A673 (cell line): ENCODE results near the gene LRRC8B. TPM values are rescaled to one million over a fixed set of nuclear protein-coding genes. Genes with fewer than 3 reads are reported as not detected.

Source experiments
- BruUV-seq: library from RNA; stranded (reverse); fragments of 400-500 nt; replicated peaks from 2 replicates; lab custom pipeline; 2021; lab: Mats Ljungman, UMichigan
- CTCF ChIA-PET: fragments of 300-600 bp; sonication (Branson Sonifier 250); formaldehyde crosslinking; loops from one replicate; lab custom pipeline; 2022; ENCODE audit warnings: antibody characterized with exemption; lab: Charles Lee
- POLR2A ChIA-PET: fragments of 300-600 bp; sonication (Branson Sonifier 250); formaldehyde crosslinking; loops from one replicate; lab custom pipeline; 2022; ENCODE audit warnings: antibody characterized with exemption; ENCODE audit not compliant: low non-redundant PET; lab: Charles Lee
- DNase-seq: peaks from one replicate; pipeline ENCODE4 v3.0.0-alpha.2; 2015; ENCODE audit warnings: low spot score
- H3K27ac ChIP-seq: fragments of 200-600 bp; sonication (generic); 2 replicates; pipeline ENCODE4 v1.5.1; 2016; ENCODE audit warnings: mixed run types, low read depth, mild to moderate bottlenecking, mixed read lengths, antibody characterized with exemption, low read length; ENCODE audit not compliant: poor library complexity, severe bottlenecking
- H3K27me3 ChIP-seq: fragments of 200-600 bp; sonication (generic); replicated peaks from 2 replicates; pipeline ENCODE4 v1.6.1; 2017; ENCODE audit warnings: mixed run types, low read depth, mild to moderate bottlenecking, mixed read lengths, antibody characterized with exemption, low read length; ENCODE audit not compliant: insufficient read depth, poor library complexity
- H3K36me3 ChIP-seq: fragments of 200-600 bp; sonication (generic); 2 replicates; pipeline ENCODE4 v1.6.1; 2016; ENCODE audit warnings: mixed run types, mild to moderate bottlenecking, mixed read lengths, antibody characterized with exemption, low read length; ENCODE audit not compliant: insufficient read depth, poor library complexity, severe bottlenecking
- H3K4me1 ChIP-seq: fragments of 200-600 bp; sonication (generic); 2 replicates; pipeline ENCODE4 v1.6.1; 2017; ENCODE audit warnings: mixed run types, mild to moderate bottlenecking, mixed read lengths, antibody characterized with exemption, low read length; ENCODE audit not compliant: insufficient read depth, poor library complexity, severe bottlenecking
- H3K4me3 ChIP-seq: fragments of 200-600 bp; sonication (generic); 2 replicates; pipeline ENCODE4 v1.5.1; 2016; ENCODE audit warnings: low read depth, mixed run types, mild to moderate bottlenecking, mixed read lengths, low read length; ENCODE audit not compliant: poor library complexity, severe bottlenecking
- H3K9me3 ChIP-seq: fragments of 200-600 bp; sonication (generic); 2 replicates; pipeline ENCODE4 v1.6.1; 2016; ENCODE audit warnings: mixed run types, low read depth, mild to moderate bottlenecking, mixed read lengths, antibody characterized with exemption, low read length; ENCODE audit not compliant: poor library complexity, severe bottlenecking
- CTCF ChIP-seq: fragments of 300-800, 200-600 bp; sonication (generic); conservative IDR thresholded peaks from 2 replicates; pipeline ENCODE4 v1.5.1; 2017; ENCODE audit warnings: low read depth, mild to moderate bottlenecking, antibody characterized with exemption, low read length, moderate library complexity, mixed read lengths
- EZH2 ChIP-seq: fragments of 200-600 bp; sonication (generic); IDR thresholded peaks from 2 replicates; pipeline ENCODE4 v1.6.1; 2017; ENCODE audit warnings: borderline replicate concordance, low read depth, mild to moderate bottlenecking, mixed read lengths, antibody characterized with exemption, low read length; ENCODE audit not compliant: poor library complexity, severe bottlenecking
- intact Hi-C: fragments of 100-400 bp; cut with micrococcal nuclease; formaldehyde crosslinking; loops from one replicate; pipeline ENCODE4 v1.10.0; 2022; ENCODE audit not compliant: unreplicated experiment
- total RNA-seq: library from RNA; stranded (reverse); gene quantifications from 2 replicates; pipeline ENCODE4 v1.2.3, GENCODE V29; 2021

LRRC8B gene
- total RNA-seq, 1 experiment from 2014 or later: 18.9 TPM

- intact Hi-C loops: no loop called here
- Histone ChIP-seq H3K27ac (peak overlapping the region; percentile 88), H3K4me3 (no peak overlapping the region), H3K4me1 (peaks cover 40% of the 10 kb centered on the region), H3K36me3 (no peaks in the 10 kb centered on the region), H3K9me3 (no peaks in the 10 kb centered on the region), H3K27me3 (no peaks in the 10 kb centered on the region)
- BruUV-seq: no TSS peak
- ChIA-PET POLR2A (no interaction called here), CTCF (no interaction called here)
- no peak for DNase-seq
- TF ChIP-seq EZH2: no peak
- TF ChIP-seq CTCF: no peak
Measured at GRCh38 chr1:89565521-89565920, 40.9 kb downstream of the LRRC8B start.

- H3K4me1 ChIP-seq: peaks cover 40% of the 10 kb centered on the region
- TF ChIP-seq EZH2 (no peak), CTCF (no peak)
- DNase-seq: peak; percentile 70
- H3K4me3 ChIP-seq: peak overlapping the region; percentile 21
- H3K27ac ChIP-seq: peak overlapping the region; percentile 88
- POLR2A ChIA-PET: no interaction called here
- CTCF ChIA-PET: interaction anchor here (0.6 kb wide), 1 partner anchor 217 kb away, joined by 3 read pairs; no protein-coding TSS in a partner anchor
- no peaks in the 10 kb centered on the region for H3K36me3 ChIP-seq
- no TSS peak for BruUV-seq
- intact Hi-C loops: no loop called here
- no peaks in the 10 kb centered on the region for H3K27me3 ChIP-seq
- H3K9me3 ChIP-seq: no peaks in the 10 kb centered on the region
Measured at GRCh38 chr1:89566761-89567174, 42.1 kb downstream of the LRRC8B start.

DNA sequence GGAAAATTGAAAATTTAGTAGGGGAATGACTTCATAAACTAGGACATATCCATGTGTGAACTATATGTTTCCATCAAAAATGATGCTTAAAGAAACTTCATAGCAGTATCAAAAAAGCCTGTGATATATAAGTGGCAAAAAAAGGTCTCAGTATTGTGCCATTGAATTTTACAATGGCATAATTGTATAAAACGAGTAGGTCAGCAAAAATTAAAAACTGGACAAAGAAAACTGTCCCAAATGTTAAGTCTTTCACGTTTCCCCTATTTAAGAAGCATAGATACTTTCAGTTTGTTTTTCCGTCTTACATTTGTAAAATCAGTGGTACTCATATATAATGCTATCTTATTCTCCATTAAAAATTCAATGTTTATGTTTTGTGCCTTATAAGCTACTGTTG is 43.2 kb downstream of the LRRC8B start:
- no peak overlapping the region for H3K27ac ChIP-seq
- DNase-seq: no peak
- no TSS peak for BruUV-seq
- no peaks in the 10 kb centered on the region for H3K27me3 ChIP-seq
- TF ChIP-seq EZH2: no peak
- no peak for TF ChIP-seq CTCF
- no peaks in the 10 kb centered on the region for H3K36me3 ChIP-seq
- ChIA-PET CTCF (no interaction called here), POLR2A (no interaction called here)
- H3K4me3 ChIP-seq: peak overlapping the region; percentile 7
- H3K9me3 ChIP-seq: no peaks in the 10 kb centered on the region
- H3K4me1 ChIP-seq: peaks cover 40% of the 10 kb centered on the region
- intact Hi-C loops: no loop called here
